Smooth muscle cell (in vitro differentiated cells): ENCODE measurements around the gene RPL27A. TPM values are rescaled to one million over a fixed set of nuclear protein-coding genes. Genes with fewer than 3 reads are reported as not detected.
A peak's percentile ranks its signal among the peaks of the same experiment; 100 is the strongest.

ENCODE experiments used
- DNase-seq: peaks from one replicate; lab custom pipeline; 2025; ENCODE audit not compliant: unreplicated experiment; lab: John Stamatoyannopoulos, UW
- H2AFZ ChIP-seq: fragments of 200-600 bp; sonication (generic); 2 replicates; pipeline ENCODE4 v1.6.0; 2016; ENCODE audit warnings: antibody characterized with exemption, low read depth, mild to moderate bottlenecking
- H3F3A ChIP-seq: fragments of 200-600 bp; sonication (generic); 2 replicates; pipeline ENCODE4 v1.6.0; 2017; ENCODE audit warnings: antibody characterized with exemption, low read depth
- H3K27ac ChIP-seq: fragments of 200-600 bp; sonication (generic); 2 replicates; pipeline ENCODE4 v1.5.1; 2016; ENCODE audit warnings: low read depth, mild to moderate bottlenecking
- H3K27me3 ChIP-seq: fragments of 200-600 bp; sonication (generic); 2 replicates; pipeline ENCODE4 v1.6.1; 2016; ENCODE audit warnings: low read depth, mild to moderate bottlenecking
- H3K36me3 ChIP-seq: fragments of 200-600 bp; sonication (generic); 2 replicates; pipeline ENCODE4 v1.5.1; 2016; ENCODE audit warnings: low read depth
- H3K4me1 ChIP-seq: fragments of 200-600 bp; sonication (generic); 2 replicates; pipeline ENCODE4 v1.5.1; 2016; ENCODE audit warnings: low read depth
- H3K4me2 ChIP-seq: fragments of 200-600 bp; sonication (generic); 2 replicates; pipeline ENCODE4 v1.6.0; 2016; ENCODE audit warnings: mild to moderate bottlenecking
- H3K4me3 ChIP-seq: fragments of 200-600 bp; sonication (generic); 2 replicates; pipeline ENCODE4 v1.5.1; 2016; ENCODE audit warnings: mild to moderate bottlenecking
- H3K79me2 ChIP-seq: fragments of 200-600 bp; sonication (generic); 2 replicates; pipeline ENCODE4 v1.6.0; 2016; ENCODE audit warnings: low read depth, mild to moderate bottlenecking
- H3K9ac ChIP-seq: fragments of 200-600 bp; sonication (generic); 2 replicates; pipeline ENCODE4 v1.6.0; 2016; ENCODE audit warnings: low read depth
- H3K9me3 ChIP-seq: fragments of 200-600 bp; sonication (generic); replicated peaks from 2 replicates; pipeline ENCODE4 v1.5.1; 2016; ENCODE audit warnings: low read depth
- H4K20me1 ChIP-seq: fragments of 200-600 bp; sonication (generic); 2 replicates; pipeline ENCODE4 v1.6.0; 2016; ENCODE audit warnings: low read depth
- CTCF ChIP-seq: fragments of 200-600 bp; sonication (generic); IDR thresholded peaks from 2 replicates; pipeline ENCODE4 v1.5.1; 2017; ENCODE audit warnings: borderline replicate concordance, mild to moderate bottlenecking, antibody characterized with exemption; ENCODE audit not compliant: insufficient read depth, poor library complexity, severe bottlenecking
- WGBS: methylation state at CpG from one replicate; pipeline ENCODE4 v1.1.7; 2016; ENCODE audit warnings: low lambda C conversion rate; 5-methylcytosine and 5-hydroxymethylcytosine counted together
- polyA plus RNA-seq: library from polyadenylated mRNA; unstranded; fragments of >200 nt; fragmentation: Nextera tagmentation; extraction: Ambion mirVana; gene quantifications from 2 replicates; pipeline ENCODE4 v1.2.1, GENCODE V29; 2016
- total RNA-seq: library from RNA; depleted of rRNA; stranded (reverse); fragments of >200 nt; gene quantifications from 2 replicates; pipeline ENCODE4 v1.2.3, GENCODE V29; 2014

Gene RPL27A
- total and polyA plus RNA-seq, 2 experiments from 2014 or later = 817 to 1,140 TPM

- H3K27me3 ChIP-seq = no peaks in the 10 kb centered on the region
- 34% methylated on average over 13 of the region's 13 CpGs for WGBS
- peak overlapping the region; percentile 19 for H3K4me2 ChIP-seq
- peaks cover 50% of the 10 kb centered on the region for H3K4me1 ChIP-seq
- H2AFZ ChIP-seq = no peak overlapping the region
- H3K9ac ChIP-seq = no peak overlapping the region
- no peaks in the 10 kb centered on the region for H3K9me3 ChIP-seq
- peak overlapping the region; percentile 98 for H3K27ac ChIP-seq
- peaks cover 31% of the 10 kb centered on the region for H4K20me1 ChIP-seq
- DNase-seq = no peak
- H3F3A ChIP-seq = peaks cover 46% of the 10 kb centered on the region
- H3K4me3 ChIP-seq = no peak overlapping the region
- peaks cover 18% of the 10 kb centered on the region for H3K79me2 ChIP-seq
- no peak for TF ChIP-seq CTCF
- H3K36me3 ChIP-seq = peaks cover 4% of the 10 kb centered on the region
These were observed 39.3 kb downstream of the RPL27A start for GRCh38 chr11:8721609-8722500.

DNA sequence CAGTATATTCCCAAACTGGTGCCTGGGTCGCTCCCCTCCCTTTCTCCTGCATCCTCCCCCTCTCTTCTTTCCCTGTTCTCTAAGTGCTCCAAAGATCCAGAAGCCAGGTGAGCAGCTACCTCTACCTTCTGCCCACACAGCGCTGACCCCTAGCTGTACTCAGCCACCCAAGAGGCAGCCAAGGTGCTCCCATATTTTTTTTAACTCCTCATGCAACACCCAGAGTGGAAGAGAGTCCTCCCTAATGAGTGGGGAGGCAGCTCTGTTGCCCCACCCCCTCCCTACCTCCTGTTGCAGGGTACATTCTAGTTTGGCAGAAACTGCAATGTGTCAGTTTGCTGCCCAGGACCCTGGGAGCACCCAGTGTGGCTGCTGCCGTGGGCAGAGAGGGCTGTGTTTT lies 40.2 kb downstream of the RPL27A start:
- no peaks in the 10 kb centered on the region for H3K9me3 ChIP-seq
- H3K27me3 ChIP-seq = no peaks in the 10 kb centered on the region
- H3F3A ChIP-seq = peaks cover 46% of the 10 kb centered on the region
- peaks cover 20% of the 10 kb centered on the region for H3K79me2 ChIP-seq
- peaks cover 39% of the 10 kb centered on the region for H4K20me1 ChIP-seq
- peaks cover 42% of the 10 kb centered on the region for H3K4me1 ChIP-seq
- H3K4me3 ChIP-seq = no peak overlapping the region
- H3K36me3 ChIP-seq = peaks cover 4% of the 10 kb centered on the region
- no peak overlapping the region for H2AFZ ChIP-seq
- no peak for TF ChIP-seq CTCF
- peak overlapping the region; percentile 19 for H3K4me2 ChIP-seq
- DNase-seq = no peak
- H3K9ac ChIP-seq = no peak overlapping the region
- 85% methylated on average over 3 of the region's 3 CpGs for WGBS
- peak overlapping the region; percentile 98 for H3K27ac ChIP-seq

- Histone ChIP-seq H2AFZ (no peak overlapping the region), H4K20me1 (peaks cover 48% of the 10 kb centered on the region), H3K4me3 (no peak overlapping the region), H3K4me2 (no peak overlapping the region), H3K79me2 (peaks cover 23% of the 10 kb centered on the region), H3K9ac (no peak overlapping the region), H3K4me1 (peaks cover 37% of the 10 kb centered on the region), H3K36me3 (peaks cover 4% of the 10 kb centered on the region), H3K27me3 (no peaks in the 10 kb centered on the region), H3K27ac (peak overlapping the region; percentile 98), H3F3A (peaks cover 41% of the 10 kb centered on the region), H3K9me3 (no peaks in the 10 kb centered on the region)
- no peak for DNase-seq
- TF ChIP-seq CTCF = no peak
- WGBS = 94% methylated on average over 7 of the region's 7 CpGs
These were observed 41.1 kb downstream of the RPL27A start for GRCh38 chr11:8723711-8724110.
